ENCODE data around the gene LRRC25. TPM values are rescaled to one million over a fixed set of nuclear protein-coding genes. Genes with fewer than 3 reads are reported as not detected.

The LRRC25 gene
- total RNA-seq, 1 experiment from 2014 or later, result 0.12 TPM

GRCh38 chr19:18443406-18443805 lies 46.0 kb upstream of the LRRC25 start:
- no peak for ATAC-seq
- H3K9me3 ChIP-seq (ENCODE audit: control insufficient read depth in 1 of 2, insufficient read depth in 1 of 2, low read depth in 1 of 2, low read length in 2 of 2), result no peaks in the 10 kb centered on the region
- no peaks in the 10 kb centered on the region for H4K20me1 ChIP-seq (ENCODE audit: insufficient read depth)
- intact Hi-C loops (cut with micrococcal nuclease), result no loop called here
- no peaks in the 10 kb centered on the region; the same call in 1 of the 2 replicates for H3K79me2 ChIP-seq (ENCODE audit: insufficient read depth, low read length)
- BruUV-seq (replicated peaks), result no TSS peak
- peaks cover 4 to 21% of the 10 kb centered on the region in 2 experiments; a peak in 3 of 4 replicates for H3K36me3 ChIP-seq (ENCODE audit: control insufficient read depth in 1 of 2, insufficient read depth in 2 of 2, low read length in 2 of 2)
- ChIA-PET RAD21 (ENCODE audit: low non-redundant PET in 1 of 2, low total read pairs in 2 of 2, uncharacterized antibody in 2 of 2, unreplicated experiment in 2 of 2) (no interaction called here), CTCF (interaction anchor here (0.8 kb wide), 1 partner anchor 8 kb away, joined by 3 read pairs; no protein-coding TSS in a partner anchor), POLR2A (no interaction called here)
- H2AFZ ChIP-seq (ENCODE audit: low read depth, low read length, poor library complexity, severe bottlenecking), result no peak overlapping the region
- H3K4me2 ChIP-seq (ENCODE audit: low read length), result no peak overlapping the region
- H3K9ac ChIP-seq (ENCODE audit: low read length), result no peak overlapping the region
- H3K4me3 ChIP-seq (replicated peaks in 1 of 2; ENCODE audit: low read depth in 1 of 2, low read length in 2 of 2), result no peak overlapping the region
- H3K9me2 ChIP-seq (ENCODE audit: insufficient read depth), result no peaks in the 10 kb centered on the region
- no peak overlapping the region for H3K27ac ChIP-seq (ENCODE audit: low read depth, low read length)
- TF ChIP-seq RAD21 (IDR thresholded peaks at IDR 0.05; ENCODE audit: low read depth) (no peak), EGR1 (IDR thresholded peaks at IDR 0.05; ENCODE audit: low read depth) (no peak), ATF3 (IDR thresholded peaks at IDR 0.05) (no peak), FOSL1 (IDR thresholded peaks at IDR 0.05; ENCODE audit: low read depth) (no peak), CTCF (IDR thresholded peaks at IDR 0.05 in 2 of 3, conservative IDR thresholded peaks at IDR 0.05 in 1 of 3; ENCODE audit: borderline replicate concordance in 1 of 3, insufficient read depth in 1 of 3, low read depth in 2 of 3, low read length in 2 of 3) (no peak), POLR2AphosphoS5 (IDR thresholded peaks at IDR 0.05; ENCODE audit: low read depth, low read length) (no peak), SP1 (IDR thresholded peaks at IDR 0.05; ENCODE audit: low read depth) (no peak), ELF1 (IDR thresholded peaks at IDR 0.05; ENCODE audit: borderline replicate concordance, low read depth) (no peak), ZNF274 (IDR thresholded peaks at IDR 0.05; ENCODE audit: low read depth, low read length) (no peak), ZFX (IDR thresholded peaks at IDR 0.05) (no peak), SIN3A (IDR thresholded peaks at IDR 0.05; ENCODE audit: low read depth) (no peak), POLR2A (IDR thresholded peaks at IDR 0.05; ENCODE audit: borderline replicate concordance, extremely low read depth, insufficient read depth, insufficient read length) (no peak), MAX (IDR thresholded peaks at IDR 0.05) (no peak), TCF7L2 (IDR thresholded peaks at IDR 0.05; ENCODE audit: borderline replicate concordance, extremely low read depth, insufficient read depth, insufficient read length) (no peak)
- TF ChIP-seq, protein P1, sequence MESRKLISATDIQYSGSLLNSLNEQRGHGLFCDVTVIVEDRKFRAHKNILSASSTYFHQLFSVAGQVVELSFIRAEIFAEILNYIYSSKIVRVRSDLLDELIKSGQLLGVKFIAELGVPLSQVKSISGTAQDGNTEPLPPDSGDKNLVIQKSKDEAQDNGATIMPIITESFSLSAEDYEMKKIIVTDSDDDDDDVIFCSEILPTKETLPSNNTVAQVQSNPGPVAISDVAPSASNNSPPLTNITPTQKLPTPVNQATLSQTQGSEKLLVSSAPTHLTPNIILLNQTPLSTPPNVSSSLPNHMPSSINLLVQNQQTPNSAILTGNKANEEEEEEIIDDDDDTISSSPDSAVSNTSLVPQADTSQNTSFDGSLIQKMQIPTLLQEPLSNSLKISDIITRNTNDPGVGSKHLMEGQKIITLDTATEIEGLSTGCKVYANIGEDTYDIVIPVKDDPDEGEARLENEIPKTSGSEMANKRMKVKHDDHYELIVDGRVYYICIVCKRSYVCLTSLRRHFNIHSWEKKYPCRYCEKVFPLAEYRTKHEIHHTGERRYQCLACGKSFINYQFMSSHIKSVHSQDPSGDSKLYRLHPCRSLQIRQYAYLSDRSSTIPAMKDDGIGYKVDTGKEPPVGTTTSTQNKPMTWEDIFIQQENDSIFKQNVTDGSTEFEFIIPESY (IDR thresholded peaks at IDR 0.05; ENCODE audit: extremely low read depth, insufficient replicate concordance, low read length), result no peak
- no peaks in the 10 kb centered on the region for H3K27me3 ChIP-seq (ENCODE audit: insufficient read depth, low read length)
- H3K4me1 ChIP-seq (ENCODE audit: control insufficient read depth in 1 of 2, insufficient read depth in 2 of 2, low read length in 2 of 2), result peaks cover 24 to 30% of the 10 kb centered on the region in 2 experiments
- DNase-seq (ENCODE audit: low read depth, low spot score), result no peak
